ENCODE results near the gene FIGLA. TPM values are rescaled to one million over a fixed set of nuclear protein-coding genes. Genes with fewer than 3 reads are reported as not detected.

FIGLA gene
- total RNA-seq, 1 experiment from 2014 or later, result not detected

DNA sequence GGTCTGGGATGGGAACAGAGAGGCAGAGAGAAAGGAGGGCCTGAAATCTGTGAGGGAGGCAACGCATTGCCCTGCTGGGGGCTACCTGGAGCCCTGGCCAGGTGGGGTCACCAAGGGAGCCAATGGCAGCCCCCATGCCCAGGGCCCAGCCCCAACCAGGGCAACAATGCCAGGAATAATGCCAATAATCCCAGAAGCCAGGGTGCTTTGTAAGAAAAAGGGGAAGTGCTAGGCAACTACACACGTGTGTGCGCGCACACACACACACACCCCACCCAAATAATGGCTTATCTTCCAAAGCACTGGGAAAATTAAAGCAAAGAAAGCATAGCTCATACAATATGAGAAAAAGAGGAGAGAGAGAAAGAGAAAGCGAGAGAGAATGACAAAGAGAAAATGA is 36.9 kb upstream of the FIGLA start:
- Histone ChIP-seq H3T11ph (ENCODE audit: low read length) (no peak overlapping the region), H3K4ac (ENCODE audit: low read depth, low read length) (no peak overlapping the region), H3K27me3 (ENCODE audit: insufficient read depth, low read length) (no peaks in the 10 kb centered on the region), H4K91ac (ENCODE audit: insufficient read length, low read depth, low read length) (no peak overlapping the region), H3K4me2 (ENCODE audit: insufficient read depth, insufficient read length, low read length) (no peak overlapping the region), H4K5ac (ENCODE audit: insufficient read length, low read depth, low read length) (no peak overlapping the region), H3K4me1 (ENCODE audit: insufficient read depth, low read length) (peaks cover 2% of the 10 kb centered on the region; the same call in 1 of the 2 replicates), H2BK12ac (ENCODE audit: insufficient read length, low read depth, low read length) (no peak overlapping the region), H2BK120ac (ENCODE audit: low read depth, low read length, poor library complexity, severe bottlenecking) (no peak overlapping the region), H3K23me2 (ENCODE audit: insufficient read length, low read depth, low read length, poor library complexity, severe bottlenecking) (no peaks in the 10 kb centered on the region), H4K20me1 (ENCODE audit: control insufficient read depth, insufficient read depth, insufficient read length) (no peaks in the 10 kb centered on the region), H2BK20ac (ENCODE audit: low read depth, low read length, poor library complexity, severe bottlenecking) (no peak overlapping the region), H3K56ac (ENCODE audit: insufficient read length, low read depth, low read length) (no peak overlapping the region), H3K9me3 (ENCODE audit: control insufficient read depth, low read depth, low read length) (no peaks in the 10 kb centered on the region), H2BK5ac (ENCODE audit: insufficient read length, low read length) (no peak overlapping the region), H2BK15ac (ENCODE audit: low read depth, low read length) (no peak overlapping the region), H3K23ac (ENCODE audit: insufficient read length, low read depth, low read length) (no peak overlapping the region), H2AFZ (ENCODE audit: low read length) (no peak overlapping the region), H3K27ac (ENCODE audit: insufficient read length, low read depth, low read length) (no peak overlapping the region), H2AK5ac (ENCODE audit: insufficient read length, low read length) (no peak overlapping the region), H3K79me2 (ENCODE audit: insufficient read depth, low read length) (no peaks in the 10 kb centered on the region), H3K18ac (ENCODE audit: insufficient read length, low read depth, low read length) (no peak overlapping the region), H4K8ac (replicated peaks; ENCODE audit: insufficient read length, low read depth, low read length) (no peak overlapping the region), H3K9ac (ENCODE audit: extremely low read depth, insufficient read length, low read length) (no peak overlapping the region), H3K14ac (ENCODE audit: insufficient read depth, low read length) (no peak overlapping the region), H3K79me1 (ENCODE audit: insufficient read depth, low read depth, low read length, poor library complexity, severe bottlenecking) (no peaks in the 10 kb centered on the region)
- Mint-ChIP-seq H3K9me3 (no peaks in the 10 kb centered on the region), H3K27me3 (ENCODE audit: low read depth) (peaks cover 38% of the 10 kb centered on the region), H3K4me3 (no peak overlapping the region), H3K4me1 (peaks cover 16 to 20% of the 10 kb centered on the region in 2 experiments), H3K27ac (no peak overlapping the region; a peak in 1 of 7 replicates), H3K36me3 (ENCODE audit: insufficient read depth in 1 of 3, low read depth in 3 of 3) (no peaks in the 10 kb centered on the region)
- DNase-seq, result no peak
- no CpG with 5 or more reads among the region's 5 CpGs for WGBS (ENCODE audit: extremely low coverage, insufficient read length, low lambda C conversion rate)
- TF ChIP-seq CTCF (conservative IDR thresholded peaks at IDR 0.05), result no peak

Data from H9 (cell line).